GM12878 (cell line): ENCODE measurements around the gene COA3. TPM values are rescaled to one million over a fixed set of nuclear protein-coding genes. Genes with fewer than 3 reads are reported as not detected.
"Not testable (repeated sequence)": the region's sequence is repeated elsewhere in the genome, so short reads cannot be mapped to it uniquely, and the experiment has no call there.

ENCODE experiments used
- ATAC-seq: fragments of 200-7000 bp; cut with Tn5 transposase; 3 replicates; pipeline ENCODE4 v1.9.1; 2020; ENCODE audit warnings: mild to moderate bottlenecking, moderate library complexity
- BruUV-seq: library from RNA; stranded (reverse); fragments of 400-500 nt; replicated peaks from 2 replicates; lab custom pipeline; 2021; lab: Mats Ljungman, UMichigan
- CTCF ChIA-PET: fragments of 300-600 bp; sonication (Branson Sonifier 250); formaldehyde crosslinking; extraction: SDS; loops from one replicate; lab custom pipeline; 2021; ENCODE audit warnings: inconsistent platforms; lab: Yijun Ruan, JAX
- POLR2A ChIA-PET: fragments of 350-600 bp; formaldehyde crosslinking; extraction: SDS; loops from one replicate; lab custom pipeline; 2021; ENCODE audit warnings: inconsistent platforms; lab: Charles Lee
- RAD21 ChIA-PET: fragments of 300-600 bp; sonication (Branson Sonifier 250); formaldehyde crosslinking; loops from one replicate; lab custom pipeline; 2023; ENCODE audit warnings: antibody characterized with exemption; ENCODE audit not compliant: unreplicated experiment; lab: Charles Lee
- SMC1A ChIA-PET: fragments of 300-600 bp; sonication (Branson Sonifier 250); formaldehyde crosslinking; loops from one replicate; lab custom pipeline; 2023; ENCODE audit not compliant: unreplicated experiment, uncharacterized antibody; lab: Charles Lee
- DNase-seq: peaks from one replicate; pipeline ENCODE4 v3.0.0-alpha.2; 2011; ENCODE audit warnings: low read depth, low spot score
- FAIRE-seq: peaks from 3 replicates; lab custom pipeline; 2011; peaks lifted over from hg19 to GRCh38; lab: Jason Lieb, UNC
- H2AFZ ChIP-seq: 2 replicates; pipeline ENCODE4 v1.6.0; 2011; ENCODE audit warnings: low read depth, low read length, control low read depth; ENCODE audit not compliant: control insufficient read depth
- H3K27ac ChIP-seq: 2 replicates; pipeline ENCODE4 v1.5.1; 2011; ENCODE audit warnings: control low read depth; ENCODE audit not compliant: control insufficient read depth, insufficient read depth
- H3K27me3 ChIP-seq, 2 experiments: replicated peaks in 1 of 2; 2 replicates each; pipeline versions ENCODE4 v1.6.0 to v1.6.1; 2011; ENCODE audit warnings: low read length in 1 of 2; ENCODE audit not compliant: control insufficient read depth in 2 of 2, insufficient read depth in 2 of 2
- H3K36me3 ChIP-seq, 2 experiments: 2 replicates each; pipeline ENCODE4 v1.5.1; 2011; ENCODE audit warnings: low read length in 1 of 2; ENCODE audit not compliant: control insufficient read depth in 2 of 2, insufficient read depth in 2 of 2
- H3K4me1 ChIP-seq: 2 replicates; pipeline ENCODE4 v1.6.1; 2011; ENCODE audit warnings: mild to moderate bottlenecking, low read length, moderate library complexity, mixed read lengths; ENCODE audit not compliant: control insufficient read depth, insufficient read depth
- H3K4me2 ChIP-seq: 2 replicates; pipeline ENCODE4 v1.6.0; 2011; ENCODE audit warnings: control low read depth; ENCODE audit not compliant: control insufficient read depth, insufficient read depth
- H3K4me3 ChIP-seq: fragments of 200-600 bp; sonication (generic); 2 replicates; pipeline ENCODE4 v1.5.1; 2016
- H3K79me2 ChIP-seq: 2 replicates; pipeline ENCODE4 v1.6.0; 2011; ENCODE audit warnings: low read length; ENCODE audit not compliant: control insufficient read depth, insufficient read depth
- H3K9ac ChIP-seq: 2 replicates; pipeline ENCODE4 v1.8.0; 2011; ENCODE audit warnings: low read length, control low read depth, mixed read lengths; ENCODE audit not compliant: control insufficient read depth, insufficient read depth
- H3K9me3 ChIP-seq: replicated peaks from 3 replicates; pipeline ENCODE4 v1.5.1; 2011; ENCODE audit warnings: mild to moderate bottlenecking, low read length; ENCODE audit not compliant: control insufficient read depth, insufficient read depth
- H4K20me1 ChIP-seq: 2 replicates; pipeline ENCODE4 v1.6.0; 2011; ENCODE audit not compliant: control insufficient read depth, insufficient read depth
- BCLAF1 ChIP-seq: fragments of 450-650 bp; IDR thresholded peaks from 2 replicates; pipeline ENCODE4 v1.6.1; 2017; ENCODE audit warnings: antibody characterized with exemption, mild to moderate bottlenecking, moderate library complexity
- CBFB ChIP-seq: IDR thresholded peaks from 2 replicates; pipeline ENCODE4 v1.6.1; 2016; ENCODE audit warnings: antibody characterized with exemption, low read depth
- MEF2B ChIP-seq: fragments of 450-650 bp; IDR thresholded peaks from 2 replicates; pipeline ENCODE4 v1.6.1; 2018; ENCODE audit warnings: mild to moderate bottlenecking, moderate library complexity; ENCODE audit not compliant: partially characterized antibody, poor library complexity, severe bottlenecking
- NFIC ChIP-seq: IDR thresholded peaks from 2 replicates; pipeline ENCODE4 v1.6.1; 2012; ENCODE audit warnings: low read depth, mild to moderate bottlenecking, inconsistent platforms, low read length, moderate library complexity
- PAX8 ChIP-seq: fragments of 450-650 bp; IDR thresholded peaks from 2 replicates; pipeline ENCODE4 v1.6.1; 2017; ENCODE audit warnings: mild to moderate bottlenecking, moderate library complexity
- RAD51 ChIP-seq: fragments of 450-650 bp; IDR thresholded peaks from 2 replicates; pipeline ENCODE4 v1.6.1; 2016; ENCODE audit warnings: moderate library complexity, mild to moderate bottlenecking, inconsistent platforms
- TCF3 ChIP-seq: IDR thresholded peaks from 2 replicates; pipeline ENCODE4 v1.6.1; 2012; ENCODE audit warnings: low read depth, mild to moderate bottlenecking, low read length, borderline replicate concordance; ENCODE audit not compliant: insufficient read depth
- ZBTB40 ChIP-seq: fragments of 450-650 bp; IDR thresholded peaks from 2 replicates; pipeline ENCODE4 v1.6.1; 2016; ENCODE audit warnings: mild to moderate bottlenecking, moderate library complexity, borderline replicate concordance
- WGBS: methylation state at CpG from one replicate; pipeline ENCODE4 v1.1.6; 2016; ENCODE audit warnings: low lambda C conversion rate; ENCODE audit not compliant: insufficient replicate concordance, insufficient coverage; ENCODE audit errors: missing lambda C conversion rate; 5-methylcytosine and 5-hydroxymethylcytosine counted together
- in situ Hi-C: fragments of 300-500 bp; cut with MboI; formaldehyde crosslinking; loops from 9 replicates; pipeline ENCODE4 v1.14.3; 2018; ENCODE audit warnings: mixed read lengths
- intact Hi-C: fragments of 100-400 bp; cut with micrococcal nuclease; formaldehyde crosslinking; loops from one replicate; pipeline ENCODE4 v1.14.2; 2022; ENCODE audit not compliant: unreplicated experiment
- polyA plus RNA-seq, 11 experiments: library from polyadenylated mRNA; depleted of rRNA in 4 of 11; unstranded in 6 of 11; stranded (reverse) in 5 of 11; fragments of >200 nt; fragmentation: Nextera tagmentation in 4 of 11; fragmentation: Illumina TruSeq in 1 of 11; extraction: Ambion mirVana in 4 of 11; extraction: Trizol in 1 of 11; gene quantifications; 1 replicate in 1 of 11; 2 replicates in 10 of 11; pipeline versions ENCODE4 v1.2.1 to v1.2.3, GENCODE V29; 2011 to 2016; ENCODE audit warnings: inconsistent platforms in 2 of 11, missing spikeins in 2 of 11, low read depth in 1 of 11
- total RNA-seq, 4 experiments: library from RNA; depleted of rRNA in 3 of 4; stranded (reverse); fragments of >200 nt in 3 of 4; fragmentation: Illumina TruSeq in 1 of 4; extraction: Trizol in 1 of 4; gene quantifications; 2 replicates each; pipeline versions ENCODE4 v1.2.1 to v1.2.3, GENCODE V29; 2013 to 2021

Gene COA3
- total and polyA plus RNA-seq, 10 of the 15 experiments (the other 5 are each of a cell fraction or from before 2014, with no cell fraction given), result 45.2 to 161 (median 64.6) TPM

GRCh38 chr17:42772945-42773289 is 25.6 kb downstream of the COA3 start:
- Histone ChIP-seq H2AFZ (peak overlapping the region; percentile 99), H3K9me3 (no peaks in the 10 kb centered on the region), H4K20me1 (no peaks in the 10 kb centered on the region), H3K4me3 (peak overlapping the region; percentile 75), H3K36me3 (peaks cover 0 to 2% of the 10 kb centered on the region in 2 experiments; a peak in 3 of 4 replicates), H3K79me2 (peaks cover 9% of the 10 kb centered on the region)
- intact Hi-C loops, result no loop called here
- ChIA-PET CTCF (interaction anchor here (0.9 to 3.2 kb wide), 15 partner anchors 9 to 194 kb away, joined by 3 to 38 read pairs (median 4); partner anchors contain the start of genes BECN1, CCR10, CNTD1 and COA3), POLR2A (interaction anchor here (0.9 to 2.3 kb wide), 7 partner anchors 9 to 225 kb away, joined by 3 to 11 read pairs (median 5); partner anchors contain the start of genes BECN1 and RPL27)
- no peak for DNase-seq
- WGBS, result 0% methylated on average over 3 of the region's 3 CpGs
- ATAC-seq, result peak; percentile 13
- TF ChIP-seq ZBTB40 (no peak), RAD51 (no peak), MEF2B (no peak), CBFB (no peak), PAX8 (no peak), BCLAF1 (no peak), TCF3 (no peak), NFIC (no peak)
- TF ChIP-seq, all 136 proteins: peak for 0
- ChIA-PET SMC1A (interaction anchor here (0.8 to 3.1 kb wide), 11 partner anchors 9 to 237 kb away, joined by 3 to 20 read pairs (median 3); partner anchors contain the start of genes NAGLU, PSMC3IP and RAMP2), RAD21 (interaction anchor here (1.3 to 3.1 kb wide), 8 partner anchors 9 to 225 kb away, joined by 3 to 18 read pairs (median 6); partner anchors contain the start of genes BECN1, PSMC3IP and RPL27)
- Histone ChIP-seq H3K27ac (peak overlapping the region; percentile 86), H3K9ac (peak overlapping the region; percentile 97), H3K4me1 (peaks cover 26% of the 10 kb centered on the region), H3K27me3 (no peaks in the 10 kb centered on the region), H3K4me2 (peak overlapping the region; percentile 85)
- in situ Hi-C loops, result no loop called here
- TSS peak; percentile 98 for BruUV-seq
- no peak for FAIRE-seq

- CTCF ChIA-PET, H3K79me2 ChIP-seq, intact Hi-C loops, ATAC-seq, H2AFZ ChIP-seq, H3K27ac ChIP-seq, H3K36me3 ChIP-seq, H3K4me2 ChIP-seq, H4K20me1 ChIP-seq, H3K9me3 ChIP-seq, H3K27me3 ChIP-seq, H3K9ac ChIP-seq, DNase-seq, FAIRE-seq, BruUV-seq, H3K4me3 ChIP-seq: not testable (repeated sequence)
- POLR2A ChIA-PET, result interaction anchor here (1.4 kb wide), 1 partner anchor 191 kb away, joined by 5 read pairs; no protein-coding TSS in a partner anchor
- SMC1A ChIA-PET, result interaction anchor here (0.6 kb wide), 1 partner anchor 60 kb away, joined by 4 read pairs; no protein-coding TSS in a partner anchor
- RAD21 ChIA-PET, result interaction anchor here (0.7 kb wide), 1 partner anchor 19 kb away, joined by 4 read pairs; no protein-coding TSS in a partner anchor
- peaks cover 14% of the 10 kb centered on the region for H3K4me1 ChIP-seq
- in situ Hi-C loops, result loop anchor here (10.0 kb wide), 1 partner anchor 195 kb away; the partner anchor contains the start of gene PSMC3IP
- 63% methylated on average over 10 of the region's 10 CpGs for WGBS
Measured at GRCh38 chr17:42769964-42770363, 28.5 kb downstream of the COA3 start.
